ENCODE measurements around the gene FAM151B.
"Not testable (repeated sequence)": the region's sequence is repeated elsewhere in the genome, so short reads cannot be mapped to it uniquely, and the experiment has no call there.

FAM151B gene

DNA sequence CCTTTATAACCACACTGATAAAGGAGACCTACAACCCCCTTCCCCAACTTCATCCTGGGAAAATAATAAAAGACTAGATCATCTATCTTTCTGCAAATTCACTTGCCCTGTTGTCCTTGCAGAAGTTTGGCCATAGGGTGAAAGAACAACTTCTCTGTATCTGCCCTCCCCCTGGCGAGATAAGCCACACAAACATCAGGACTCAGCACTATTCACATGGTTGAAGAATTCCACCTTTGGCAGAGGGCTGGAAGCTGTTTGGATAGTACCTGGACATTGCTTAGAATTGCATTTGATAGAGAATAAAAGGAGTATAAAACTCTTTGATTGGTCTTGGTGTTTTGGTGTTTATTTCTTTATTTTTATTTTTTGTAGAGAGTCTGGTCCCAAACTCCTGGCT is 16.9 kb downstream of the FAM151B start:
- DNase-seq, result no peak

DNA sequence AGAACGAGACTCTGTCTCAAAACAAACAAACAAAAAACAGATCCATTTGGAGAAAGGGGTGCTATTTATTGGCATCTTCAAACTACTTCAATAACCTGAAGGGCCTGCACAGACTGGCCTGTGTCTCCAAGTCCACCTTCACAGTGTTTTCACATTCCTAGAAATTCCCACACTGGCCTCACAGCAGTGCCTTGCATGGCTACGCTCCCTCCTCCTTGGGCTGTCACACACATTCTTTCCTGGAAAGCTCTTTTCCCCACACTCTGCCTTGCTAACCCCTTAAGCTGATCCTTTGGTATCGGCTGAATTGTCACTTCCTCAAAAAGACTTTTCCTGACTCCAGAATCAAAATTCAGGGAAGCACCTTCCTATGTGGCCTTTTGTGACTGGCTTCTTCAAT is 19.8 kb downstream of the FAM151B start:
- DNase-seq, result no peak

GRCh38 chr5:80508844-80509243 is 20.9 kb downstream of the FAM151B start:
- DNase-seq, result no peak

GRCh38 chr5:80509362-80509761 is 21.5 kb downstream of the FAM151B start:
- DNase-seq, result no peak

GRCh38 chr5:80516826-80517225 is 28.9 kb downstream of the FAM151B start:
- DNase-seq, result peak; percentile 22

GRCh38 chr5:80540691-80541090 is 52.8 kb downstream of the FAM151B start:
- DNase-seq, result no peak

- DNase-seq, result no peak
These were observed 53.5 kb downstream of the FAM151B start for GRCh38 chr5:80541392-80541791.

DNA sequence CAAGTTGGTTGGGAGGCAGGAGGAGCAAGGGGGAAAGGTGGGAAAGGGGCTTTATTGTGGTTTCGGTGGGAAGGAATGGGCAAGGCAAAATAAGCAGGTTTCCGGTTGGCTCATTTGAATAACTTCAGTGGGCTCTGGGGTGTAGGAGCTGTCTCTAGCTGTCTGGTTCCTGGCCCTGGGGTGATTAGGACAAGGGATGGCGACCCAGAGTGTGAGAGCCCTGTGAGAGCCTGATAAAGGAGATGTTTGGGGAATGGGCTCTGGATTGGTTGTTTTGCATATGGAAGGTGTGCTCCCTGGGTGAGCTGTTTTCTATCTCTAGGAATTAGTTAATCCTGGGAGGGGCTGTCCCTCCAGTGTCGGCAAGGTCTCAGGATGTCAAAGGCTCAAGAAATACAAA is 66.7 kb downstream of the FAM151B start:
- DNase-seq, result no peak

- DNase-seq, result no peak
These were observed 67.2 kb downstream of the FAM151B start for GRCh38 chr5:80555099-80555498.

- no peak for DNase-seq
These were observed 71.3 kb downstream of the FAM151B start for GRCh38 chr5:80559244-80559643.

- DNase-seq, result no peak
These were observed 77.4 kb downstream of the FAM151B start for GRCh38 chr5:80565330-80565729.

- DNase-seq, result no peak
These were observed 78.9 kb downstream of the FAM151B start for GRCh38 chr5:80566711-80567259.

DNA sequence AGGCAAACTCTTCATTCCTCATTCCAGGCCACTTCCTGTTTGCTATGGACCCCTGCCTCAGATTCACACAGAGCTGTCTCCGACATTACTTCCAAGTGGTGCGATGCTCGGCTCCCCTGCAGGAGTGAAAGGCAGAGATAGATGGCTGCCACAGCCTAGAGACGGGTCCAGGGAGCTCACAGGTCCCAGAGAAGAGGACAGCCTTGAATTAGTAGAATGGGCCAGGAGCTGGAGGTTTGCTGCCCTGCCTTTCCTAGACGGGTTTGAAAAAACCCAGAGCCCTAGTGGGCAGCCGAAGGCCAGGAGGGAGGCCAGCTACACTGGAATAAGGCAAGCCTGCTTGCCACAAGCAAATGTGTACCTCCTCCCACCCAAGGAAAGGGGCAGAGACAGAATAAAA is 80.4 kb downstream of the FAM151B start:
- DNase-seq, result no peak

- no peak for DNase-seq
These were observed 81.4 kb downstream of the FAM151B start for GRCh38 chr5:80569086-80569960.

DNA sequence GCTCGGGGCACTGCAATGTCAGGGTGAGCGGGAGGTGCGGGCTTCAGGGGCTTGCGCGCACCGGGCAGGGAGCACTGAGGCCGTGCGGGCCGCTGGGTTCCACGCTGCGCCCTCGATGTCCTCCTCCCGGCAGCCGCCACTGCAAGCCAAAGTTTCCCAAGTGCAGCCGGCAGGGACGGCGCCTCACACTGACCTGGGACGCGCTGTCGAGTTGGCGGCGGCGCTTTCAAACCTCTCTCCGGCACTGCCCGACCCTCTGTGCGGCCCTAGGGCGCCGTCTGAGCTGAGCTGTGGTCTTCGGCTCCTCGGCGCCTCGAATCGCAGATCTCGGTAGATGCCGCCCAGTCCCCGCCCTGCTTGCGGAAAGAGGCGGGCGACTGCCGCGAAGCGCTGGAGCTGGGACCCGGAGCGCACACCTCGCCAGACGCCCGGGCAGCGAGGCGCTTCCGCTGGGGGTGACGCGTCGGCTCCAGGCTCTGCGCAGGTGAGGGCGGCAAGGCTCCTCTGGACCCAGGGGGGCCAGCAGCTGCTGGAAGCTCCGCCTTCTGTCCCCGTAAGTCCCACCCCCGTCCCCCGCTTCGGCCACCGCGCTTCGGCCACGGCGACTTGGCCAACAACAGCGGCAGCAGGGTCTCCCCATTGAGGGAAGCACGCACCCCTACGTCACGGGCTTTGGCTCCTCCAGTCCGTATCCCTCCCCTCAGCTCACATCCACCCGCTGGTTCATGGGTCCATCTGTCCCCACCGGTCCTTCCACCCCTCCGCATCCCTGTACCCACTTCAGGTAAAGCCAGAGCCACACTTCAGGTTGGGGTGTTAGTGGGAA is 82.3 kb downstream of the FAM151B start, which contains the start of gene ANKRD34B:
Gene ANKRD34B (minus strand): TSS at position 320 of the 826 bp plus-strand sequence. CDS start 10,261 bp downstream, outside the sequence.
- DNase-seq, result peak; percentile 45

DNA sequence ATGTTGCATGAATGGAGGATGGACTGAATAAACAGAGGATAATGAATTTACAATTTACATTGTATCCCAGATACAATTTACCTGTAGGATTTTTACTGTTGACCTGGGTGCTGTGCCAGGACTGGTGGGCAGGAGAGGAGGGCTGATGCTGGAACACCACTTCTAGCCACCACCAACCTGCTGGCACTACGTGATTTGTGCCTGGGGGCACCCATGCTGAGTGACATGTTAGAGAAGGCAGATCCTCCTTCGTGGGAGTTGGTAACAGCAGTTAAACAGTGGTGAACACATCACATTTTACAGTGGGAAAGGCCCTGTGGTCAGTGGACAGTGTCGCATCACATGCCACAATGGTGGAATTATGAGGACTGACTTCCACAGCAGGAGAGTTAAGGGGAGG is 85.2 kb downstream of the FAM151B start:
- DNase-seq, result no peak

DNA sequence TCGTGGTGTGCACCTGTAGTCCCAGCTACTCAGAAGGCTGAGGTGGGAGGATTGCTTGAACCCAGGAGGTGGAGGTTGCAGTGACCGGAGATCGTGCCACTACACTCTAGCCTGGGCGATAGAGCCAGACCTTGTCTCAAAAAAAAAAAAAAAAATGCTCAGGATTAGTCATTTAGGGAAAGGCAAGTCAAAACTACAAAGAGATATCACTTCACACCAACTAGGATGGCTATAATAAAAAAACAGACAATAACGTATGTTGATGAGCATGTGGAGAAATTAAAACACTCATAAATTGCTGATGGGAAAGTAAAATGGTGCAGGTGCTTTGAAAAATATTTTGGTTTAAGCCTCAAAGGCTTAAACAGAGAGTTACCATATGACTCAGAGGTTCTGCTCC is 88.5 kb downstream of the FAM151B start:
- no peak for DNase-seq

DNA sequence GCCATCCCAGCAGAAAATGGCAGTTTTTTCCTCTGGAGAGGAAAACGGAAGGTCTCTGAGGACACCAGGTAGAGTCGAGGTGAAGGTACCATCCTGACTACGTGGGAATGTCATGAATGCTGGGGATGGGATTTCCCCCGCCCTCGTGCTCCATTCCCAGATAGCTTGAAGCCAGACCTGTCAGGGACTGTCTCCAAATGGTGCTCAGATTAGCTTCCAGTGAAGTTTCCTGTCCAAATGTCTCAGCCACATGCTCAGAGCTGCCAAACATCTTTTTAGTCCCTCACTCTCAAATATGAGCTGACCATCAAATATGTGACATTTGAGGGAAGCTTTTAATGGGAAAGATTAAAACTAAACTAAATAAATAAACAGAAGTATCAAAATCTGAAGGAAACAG is 89.8 kb downstream of the FAM151B start:
- no peak for DNase-seq

GRCh38 chr5:80579050-80579449 is 91.2 kb downstream of the FAM151B start:
- DNase-seq, result no peak

- not testable (repeated sequence) for DNase-seq
These were observed 92.4 kb downstream of the FAM151B start for GRCh38 chr5:80580291-80580690.

DNA sequence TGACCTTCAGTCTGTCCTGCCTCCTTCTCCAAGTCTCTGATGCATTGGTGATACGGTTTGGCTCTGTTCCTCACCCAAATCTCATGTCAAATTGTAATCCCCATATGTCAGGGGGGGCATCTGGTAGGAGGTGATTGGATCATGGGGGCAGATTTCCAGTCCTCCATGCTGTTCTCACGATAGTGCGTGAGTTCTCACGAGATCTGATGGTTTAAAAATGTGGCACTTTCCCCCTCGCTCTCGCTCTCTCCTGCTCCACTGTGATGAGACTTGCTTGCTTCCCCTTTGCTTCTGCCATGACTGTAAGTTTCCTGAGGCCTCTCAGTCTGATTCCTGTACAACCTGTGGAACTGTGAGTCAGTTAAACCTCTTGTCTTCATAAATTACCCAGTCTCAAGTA is 96.9 kb downstream of the FAM151B start:
- DNase-seq, result no peak

DNA sequence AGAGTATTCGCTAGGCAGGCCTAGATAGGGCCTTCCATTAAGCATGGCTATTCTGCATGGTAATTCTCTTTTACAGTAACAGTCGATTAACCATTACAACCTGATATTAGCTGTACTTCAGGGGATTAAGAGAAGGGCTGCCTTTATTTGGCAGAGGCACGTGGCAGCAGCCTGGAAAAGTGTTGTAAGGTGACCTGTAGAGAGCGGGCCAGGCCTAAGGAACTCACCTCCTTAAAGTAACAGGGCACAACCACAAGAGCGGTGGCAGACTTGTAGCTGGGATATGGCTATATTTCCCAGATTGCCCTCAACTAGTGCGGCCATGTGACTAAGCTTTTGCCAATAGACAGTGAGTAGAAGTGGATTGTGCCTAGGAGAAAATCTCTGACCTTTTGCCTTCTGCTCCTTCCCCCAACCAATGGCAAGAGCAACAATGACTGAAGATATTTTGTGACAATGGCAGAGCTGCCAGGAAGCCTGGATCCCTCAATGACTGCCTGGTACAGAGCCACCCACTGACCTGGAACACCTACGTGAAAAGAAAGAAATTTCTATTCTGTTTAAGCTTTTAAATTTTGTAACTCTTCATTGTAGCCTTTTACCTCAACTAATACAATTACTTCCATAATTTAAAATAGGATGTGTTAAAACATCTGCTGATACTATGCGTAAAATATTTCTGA is 101.1 kb downstream of the FAM151B start:
- DNase-seq, result no peak

DNA sequence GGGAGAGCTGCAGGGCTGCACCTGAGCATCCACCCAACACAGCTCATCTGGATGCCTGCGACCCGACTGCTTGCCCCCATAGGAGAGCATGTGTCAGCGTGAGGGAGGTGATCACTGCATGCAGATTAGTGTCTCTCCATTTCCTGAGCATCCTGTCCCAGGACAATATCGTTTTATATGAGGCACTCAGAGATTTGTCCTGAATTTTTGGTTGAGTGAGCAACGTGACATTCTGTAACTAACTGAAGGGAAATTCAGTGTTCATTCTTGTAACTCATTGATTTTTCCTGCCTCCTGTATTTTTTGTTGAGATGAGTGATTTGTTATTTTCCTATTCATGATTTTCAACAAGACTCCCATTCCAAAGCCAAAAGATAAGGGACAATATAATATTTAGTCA is 102.9 kb downstream of the FAM151B start:
- no peak for DNase-seq

All from stimulated activated CD4-positive, alpha-beta T cell treated with anti-CD3 and anti-CD28 coated beads, Interleukin-1b, Interleukin-23, amount 100 ng/mL, for 48 hours (primary cell).